Fibroblast of the aortic adventitia (primary cell): ENCODE data around the gene GNAO1. TPM values are rescaled to one million over a fixed set of nuclear protein-coding genes. Genes with fewer than 3 reads are reported as not detected.

ENCODE experiments used
- DNase-seq: peaks from one replicate; pipeline ENCODE4 v3.0.0-alpha.2; 2010; ENCODE audit warnings: low read depth
- H3K4me3 ChIP-seq: 2 replicates; pipeline ENCODE4 v1.5.1; 2011; ENCODE audit warnings: low read depth, mild to moderate bottlenecking, control low read depth, low read length, moderate library complexity
- total RNA-seq: library from RNA; depleted of rRNA; stranded (reverse); fragments of >200 nt; gene quantifications from 2 replicates; pipeline ENCODE4 v1.2.3, GENCODE V29; 2012; ENCODE audit warnings: low replicate concordance
- TF ChIP-seq, protein P1 (sequence below): IDR thresholded peaks from 2 replicates; pipeline ENCODE4 v1.5.1; 2011; ENCODE audit warnings: mild to moderate bottlenecking, low read length, control low read depth, inconsistent platforms; ENCODE audit not compliant: insufficient read depth

Gene GNAO1
- total RNA-seq, 1 donor, result 0.09 TPM

DNA sequence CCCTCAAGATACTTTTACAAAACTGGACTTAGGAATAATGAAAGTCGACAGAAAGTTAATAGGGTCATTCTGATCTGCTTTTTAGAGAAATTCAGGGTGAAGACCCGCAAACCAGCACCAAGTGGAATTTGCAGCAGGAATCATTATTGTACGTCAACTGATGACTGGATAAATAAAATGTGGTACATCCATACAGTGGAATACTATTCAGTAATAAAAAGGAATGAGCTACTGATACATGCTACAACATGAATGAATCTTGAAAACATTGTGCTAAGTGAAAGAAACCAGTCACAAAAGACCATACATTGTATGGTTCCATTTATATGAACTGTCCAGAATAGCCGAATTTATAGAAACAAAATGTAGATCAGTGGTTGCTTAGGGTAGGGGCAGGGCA lies 83.1 kb downstream of the GNAO1 start:
- no peak for DNase-seq
- H3K4me3 ChIP-seq, result no peak overlapping the region
- TF ChIP-seq, protein P1, sequence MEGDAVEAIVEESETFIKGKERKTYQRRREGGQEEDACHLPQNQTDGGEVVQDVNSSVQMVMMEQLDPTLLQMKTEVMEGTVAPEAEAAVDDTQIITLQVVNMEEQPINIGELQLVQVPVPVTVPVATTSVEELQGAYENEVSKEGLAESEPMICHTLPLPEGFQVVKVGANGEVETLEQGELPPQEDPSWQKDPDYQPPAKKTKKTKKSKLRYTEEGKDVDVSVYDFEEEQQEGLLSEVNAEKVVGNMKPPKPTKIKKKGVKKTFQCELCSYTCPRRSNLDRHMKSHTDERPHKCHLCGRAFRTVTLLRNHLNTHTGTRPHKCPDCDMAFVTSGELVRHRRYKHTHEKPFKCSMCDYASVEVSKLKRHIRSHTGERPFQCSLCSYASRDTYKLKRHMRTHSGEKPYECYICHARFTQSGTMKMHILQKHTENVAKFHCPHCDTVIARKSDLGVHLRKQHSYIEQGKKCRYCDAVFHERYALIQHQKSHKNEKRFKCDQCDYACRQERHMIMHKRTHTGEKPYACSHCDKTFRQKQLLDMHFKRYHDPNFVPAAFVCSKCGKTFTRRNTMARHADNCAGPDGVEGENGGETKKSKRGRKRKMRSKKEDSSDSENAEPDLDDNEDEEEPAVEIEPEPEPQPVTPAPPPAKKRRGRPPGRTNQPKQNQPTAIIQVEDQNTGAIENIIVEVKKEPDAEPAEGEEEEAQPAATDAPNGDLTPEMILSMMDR, result no peak

DNA sequence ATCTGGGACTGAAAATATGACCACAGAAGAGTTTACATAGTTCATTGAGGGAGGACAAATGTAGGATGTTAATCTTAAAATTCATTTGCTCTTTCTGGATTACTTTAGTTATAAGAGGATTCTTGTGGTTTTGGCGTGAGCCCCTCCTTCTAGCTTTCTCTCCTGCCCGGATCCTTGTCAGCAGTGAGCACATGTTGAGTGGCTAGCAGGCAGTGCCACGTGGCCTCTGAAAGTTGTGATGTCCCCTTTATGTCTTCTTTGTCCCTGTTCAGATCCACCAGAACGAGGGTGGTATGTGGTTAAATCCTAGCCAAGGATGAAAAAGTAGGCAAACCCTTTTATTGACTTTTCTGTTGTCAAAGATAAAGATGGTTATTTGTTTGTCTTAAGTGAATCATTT lies 83.8 kb downstream of the GNAO1 start:
- TF ChIP-seq, protein P1, result no peak
- DNase-seq, result no peak

GRCh38 chr16:56275801-56276200 lies 84.5 kb downstream of the GNAO1 start:
- no peak for DNase-seq
- TF ChIP-seq, protein P1, result no peak
- no peak overlapping the region for H3K4me3 ChIP-seq

More for the DNA sequence above, 83.8 kb downstream of the GNAO1 start:
- H3K4me3 ChIP-seq, result no peak overlapping the region

DNA sequence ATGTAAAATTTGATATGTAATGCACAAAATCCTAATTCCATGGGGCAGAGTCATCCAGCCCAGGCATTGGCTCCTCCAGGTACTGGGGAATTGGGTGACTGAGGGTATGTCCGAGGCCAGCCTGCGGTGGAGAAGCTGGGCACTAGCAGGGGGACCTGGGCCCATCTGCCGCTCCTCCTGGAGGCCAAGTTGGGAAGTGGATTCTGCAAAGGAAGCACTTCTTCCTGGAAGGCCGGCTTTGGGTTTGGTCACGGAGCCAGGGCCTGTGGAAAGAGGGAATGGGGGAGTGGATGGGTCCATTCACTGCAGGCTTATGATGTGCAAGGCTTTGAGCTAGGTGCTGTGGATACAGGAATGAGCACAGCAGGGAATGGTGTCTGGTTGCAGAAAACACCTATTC lies 85.8 kb downstream of the GNAO1 start:
- no peak for DNase-seq
- H3K4me3 ChIP-seq, result no peak overlapping the region
- TF ChIP-seq, protein P1, result peak; percentile 15

DNA sequence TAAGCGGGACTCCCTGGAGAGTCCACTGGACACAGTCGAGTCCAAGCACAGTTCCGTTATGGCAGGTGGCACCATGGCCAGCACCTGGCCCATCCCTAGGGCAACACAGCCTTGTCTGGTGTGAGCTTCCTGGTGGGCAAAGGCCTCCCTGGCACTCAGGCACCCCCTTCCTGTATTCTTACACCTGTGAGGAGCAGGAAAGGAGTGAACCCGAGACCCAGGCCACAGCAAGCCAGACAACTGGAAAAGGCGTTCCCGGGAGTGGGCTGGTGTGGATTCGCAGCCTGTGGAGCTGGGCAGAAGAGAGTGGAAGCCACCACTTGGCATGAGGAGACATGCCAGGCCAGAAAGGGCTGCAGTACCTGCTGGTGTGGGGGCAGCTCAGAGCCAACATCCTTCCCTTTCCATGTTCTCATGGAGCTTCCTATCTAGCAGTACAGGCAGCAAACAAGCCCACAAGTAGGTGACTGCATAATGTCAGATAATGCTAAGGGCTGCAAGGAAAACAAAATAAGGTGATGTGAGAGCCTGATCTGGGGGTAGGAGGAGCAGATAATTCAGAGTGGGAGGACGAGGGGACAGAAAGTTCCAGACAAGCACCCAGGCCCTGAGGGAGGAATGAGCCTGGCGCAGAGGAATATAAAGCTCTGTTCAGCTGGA lies 87.0 kb downstream of the GNAO1 start:
- DNase-seq, result no peak
- H3K4me3 ChIP-seq, result no peak overlapping the region
- TF ChIP-seq, protein P1, result no peak

- TF ChIP-seq, protein P1, result no peak
- no peak overlapping the region for H3K4me3 ChIP-seq
- DNase-seq, result no peak
Observed at GRCh38 chr16:56279132-56279531, 87.8 kb downstream of the GNAO1 start.

DNA sequence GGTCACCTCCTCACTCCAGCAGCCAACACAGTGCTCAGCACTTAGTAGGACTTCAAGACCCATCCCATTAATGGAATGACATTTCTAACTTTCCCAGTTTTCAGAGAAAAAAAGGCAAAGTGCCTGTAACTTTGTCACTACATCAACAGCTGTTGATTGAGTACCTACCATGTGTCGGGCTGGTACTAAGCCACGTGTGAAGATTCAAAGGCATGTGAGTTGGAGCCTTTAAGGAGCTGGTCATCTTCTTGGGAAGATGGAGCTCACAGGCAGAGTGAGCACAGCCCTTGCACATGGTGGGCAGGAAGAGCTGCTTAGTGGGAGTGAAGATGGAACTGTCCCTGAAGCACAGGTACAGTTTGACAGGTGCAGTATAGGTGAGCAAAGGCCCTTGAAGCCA lies 88.6 kb downstream of the GNAO1 start:
- TF ChIP-seq, protein P1, result no peak

More for the DNA sequence above, 88.6 kb downstream of the GNAO1 start:
- DNase-seq, result no peak
- no peak overlapping the region for H3K4me3 ChIP-seq
